ENCODE data around the gene PABPC1L. TPM values are rescaled to one million over a fixed set of nuclear protein-coding genes. Genes with fewer than 3 reads are reported as not detected.

PABPC1L gene
- total and polyA plus RNA-seq, 2 of the 13 experiments (the other 11 are each of a cell fraction or from before 2014, with no cell fraction given) = 30.8 to 252 TPM

DNA sequence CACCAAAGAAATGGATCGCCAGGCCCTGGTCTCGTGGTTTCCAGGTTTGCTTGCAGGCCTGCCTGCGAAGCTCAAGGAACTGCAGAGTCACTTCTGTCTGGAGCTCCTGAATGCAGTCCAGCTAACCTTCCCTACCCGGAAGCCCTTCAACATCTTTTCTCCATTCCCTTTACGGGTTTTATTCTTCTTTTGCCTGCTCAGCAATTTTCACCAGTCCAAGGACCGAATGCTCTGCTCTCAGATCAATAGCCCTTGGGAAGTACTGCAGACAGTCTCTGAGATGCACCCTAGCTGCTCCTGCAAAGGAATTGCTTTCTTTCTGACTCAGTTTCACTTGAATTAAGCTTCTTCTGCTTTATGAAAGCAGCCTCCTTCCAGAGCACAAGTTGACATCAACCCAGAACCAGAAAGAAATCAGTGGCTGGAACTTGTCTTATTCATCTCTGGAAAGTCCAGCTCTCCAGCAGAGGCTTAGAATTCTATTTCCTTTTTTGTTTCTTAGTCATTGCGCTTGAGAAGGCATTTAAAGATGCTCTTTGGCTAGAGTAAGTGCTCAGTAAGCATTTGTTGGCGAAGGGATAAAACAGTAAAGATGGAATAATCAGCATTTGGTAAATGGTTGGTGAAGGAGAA, 43.0 kb upstream of the PABPC1L start:
- POLR2A ChIA-PET = interaction anchor here (0.9 kb wide), 1 partner anchor 18 kb away, joined by 3 read pairs; the partner anchor contains the start of gene YWHAB
- H3K4me1 ChIP-seq (ENCODE audit: insufficient read depth, low read length) = no peaks in the 10 kb centered on the region
- in situ Hi-C loops (cut with HindIII; ENCODE audit: extremely low pct_ligation_motif_present, low pct_unique_long_range_greater_than_20kb) = loop anchor here (5.0 kb wide), 2 partner anchors 125 to 180 kb away; no protein-coding TSS in a partner anchor
- peak overlapping the region; percentile 0 for H2AFZ ChIP-seq (ENCODE audit: low read length)
- no peaks in the 10 kb centered on the region for H3K79me2 ChIP-seq (ENCODE audit: insufficient read depth, low read length)
- no peak overlapping the region for H3K9ac ChIP-seq (ENCODE audit: insufficient read depth, low read depth, low read length)
- CTCF ChIA-PET (ENCODE audit: low intra/inter-chr PET ratio, low total read pairs) = interaction anchor here (0.5 to 4.0 kb wide), 6 partner anchors 66 to 395 kb away, joined by 3 to 44 read pairs (median 10); partner anchors contain the start of gene KCNK15
- intact Hi-C loops (cut with micrococcal nuclease; ENCODE audit: unreplicated experiment) = loop anchor here (1.0 kb wide), 3 partner anchors 67 to 182 kb away; no protein-coding TSS in a partner anchor
- ATAC-seq (no peak), DNase-seq (ENCODE audit: low spot score) (no peak), FAIRE-seq (no peak)
- WGBS (ENCODE audit: low lambda C conversion rate) = 31% methylated on average over 8 of the region's 8 CpGs
- H3K4me3 ChIP-seq (replicated peaks in 1 of 3; ENCODE audit: insufficient read depth in 1 of 3, low read depth in 2 of 3, low read length in 3 of 3) = no peak overlapping the region
- H4K20me1 ChIP-seq (ENCODE audit: insufficient read depth, low read length) = no peaks in the 10 kb centered on the region
- no peak overlapping the region for H3K4me2 ChIP-seq (ENCODE audit: low read depth, low read length)
- H3K9me3 ChIP-seq (ENCODE audit: low read length) = no peaks in the 10 kb centered on the region
- 0 out of 2 replicates have a peak, but pooled peaks have one; percentile 25 for TF ChIP-seq ZNF777 (CRISPR knock-in tag; IDR thresholded peaks at IDR 0.05)
- peak; percentile 97 to 98 for TF ChIP-seq MAFK (conservative IDR thresholded peaks at IDR 0.05 in 1 of 2, IDR thresholded peaks at IDR 0.05 in 1 of 2; ENCODE audit: low read length in 2 of 2)
- TF ChIP-seq ZMYM4 (CRISPR knock-in tag; IDR thresholded peaks at IDR 0.05) = no peak
- TF ChIP-seq MAFF (IDR thresholded peaks at IDR 0.05; ENCODE audit: low read depth, low read length) = peak; percentile 97
- peak; percentile 80 for TF ChIP-seq MAFG (CRISPR knock-in tag; IDR thresholded peaks at IDR 0.05)
- H3K27me3 ChIP-seq (ENCODE audit: control insufficient read depth in 1 of 2, insufficient read depth in 2 of 2, low read length in 2 of 2) = peaks cover 3 to 33% of the 10 kb centered on the region in 2 experiments; a peak in 4 of 5 replicates
- no TSS peak for BruUV-seq (replicated peaks)
- H3K36me3 ChIP-seq (replicated peaks in 1 of 2; ENCODE audit: control insufficient read depth in 1 of 2, insufficient read depth in 2 of 2, low read length in 2 of 2) = no peaks in the 10 kb centered on the region
- H3K27ac ChIP-seq (ENCODE audit: extremely low read length, insufficient read depth, low read length) = no peak overlapping the region

DNA sequence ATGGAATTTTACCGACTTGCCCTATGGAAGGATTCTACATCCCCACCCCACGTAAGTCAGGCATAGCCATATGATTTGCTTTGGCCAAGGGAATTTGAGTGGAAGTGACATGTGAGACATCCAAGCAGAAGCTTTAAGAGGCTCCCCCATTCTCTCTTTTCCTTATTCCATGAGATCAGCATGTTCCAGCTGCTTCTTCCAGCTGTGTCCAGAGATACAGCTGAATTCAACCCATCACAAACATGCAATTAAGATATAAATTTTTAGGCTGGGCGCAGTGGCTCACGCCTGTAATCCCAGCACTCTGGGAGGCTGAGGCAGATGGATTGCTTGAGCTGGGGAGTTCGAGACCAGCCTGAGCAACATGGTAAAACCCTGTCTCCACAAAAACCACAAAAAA, 40.4 kb upstream of the PABPC1L start:
- Histone ChIP-seq H3K36me3 (replicated peaks in 1 of 2; ENCODE audit: control insufficient read depth in 1 of 2, insufficient read depth in 2 of 2, low read length in 2 of 2) (no peaks in the 10 kb centered on the region), H3K4me1 (ENCODE audit: insufficient read depth, low read length) (no peaks in the 10 kb centered on the region), H3K9ac (ENCODE audit: insufficient read depth, low read depth, low read length) (no peak overlapping the region), H4K20me1 (ENCODE audit: insufficient read depth, low read length) (no peaks in the 10 kb centered on the region), H3K79me2 (ENCODE audit: insufficient read depth, low read length) (no peaks in the 10 kb centered on the region), H3K27ac (ENCODE audit: extremely low read length, insufficient read depth, low read length) (no peak overlapping the region), H3K4me3 (replicated peaks in 1 of 3; ENCODE audit: insufficient read depth in 1 of 3, low read depth in 2 of 3, low read length in 3 of 3) (no peak overlapping the region), H3K27me3 (ENCODE audit: control insufficient read depth in 1 of 2, insufficient read depth in 2 of 2, low read length in 2 of 2) (peaks cover 3 to 25% of the 10 kb centered on the region in 2 experiments; a peak in 3 of 5 replicates), H3K9me3 (ENCODE audit: low read length) (no peaks in the 10 kb centered on the region), H2AFZ (ENCODE audit: low read length) (no peak overlapping the region), H3K4me2 (ENCODE audit: low read depth, low read length) (no peak overlapping the region)
- in situ Hi-C loops (cut with HindIII; ENCODE audit: extremely low pct_ligation_motif_present, low pct_unique_long_range_greater_than_20kb) = loop anchor here (5.0 kb wide), 2 partner anchors 127 to 182 kb away; no protein-coding TSS in a partner anchor
- FAIRE-seq (no peak), ATAC-seq (no peak), DNase-seq (ENCODE audit: low spot score) (no peak)
- ChIA-PET CTCF (ENCODE audit: low intra/inter-chr PET ratio, low total read pairs) (no interaction called here), POLR2A (no interaction called here)
- no TSS peak for BruUV-seq (replicated peaks)
- intact Hi-C loops (cut with micrococcal nuclease; ENCODE audit: unreplicated experiment) = no loop called here
- WGBS (ENCODE audit: low lambda C conversion rate) = 9% methylated on average over 5 of the region's 5 CpGs
- TF ChIP-seq SMAD1 (CRISPR knock-in tag; IDR thresholded peaks at IDR 0.05; ENCODE audit: borderline replicate concordance, low read depth) (no peak), SP140L (CRISPR knock-in tag; IDR thresholded peaks at IDR 0.05; ENCODE audit: borderline replicate concordance) (no peak), ZSCAN9 (CRISPR knock-in tag; IDR thresholded peaks at IDR 0.05; ENCODE audit: borderline replicate concordance) (no peak), ZNF530 (CRISPR knock-in tag; IDR thresholded peaks at IDR 0.05; ENCODE audit: low read depth) (no peak), ZFP90 (CRISPR knock-in tag; IDR thresholded peaks at IDR 0.05; ENCODE audit: borderline replicate concordance) (no peak), KLF12 (CRISPR knock-in tag; IDR thresholded peaks at IDR 0.05; ENCODE audit: borderline replicate concordance) (no peak), RBM22 (optimal IDR thresholded peaks at IDR 0.05; ENCODE audit: low read length) (no peak)
- TF ChIP-seq, protein P1, sequence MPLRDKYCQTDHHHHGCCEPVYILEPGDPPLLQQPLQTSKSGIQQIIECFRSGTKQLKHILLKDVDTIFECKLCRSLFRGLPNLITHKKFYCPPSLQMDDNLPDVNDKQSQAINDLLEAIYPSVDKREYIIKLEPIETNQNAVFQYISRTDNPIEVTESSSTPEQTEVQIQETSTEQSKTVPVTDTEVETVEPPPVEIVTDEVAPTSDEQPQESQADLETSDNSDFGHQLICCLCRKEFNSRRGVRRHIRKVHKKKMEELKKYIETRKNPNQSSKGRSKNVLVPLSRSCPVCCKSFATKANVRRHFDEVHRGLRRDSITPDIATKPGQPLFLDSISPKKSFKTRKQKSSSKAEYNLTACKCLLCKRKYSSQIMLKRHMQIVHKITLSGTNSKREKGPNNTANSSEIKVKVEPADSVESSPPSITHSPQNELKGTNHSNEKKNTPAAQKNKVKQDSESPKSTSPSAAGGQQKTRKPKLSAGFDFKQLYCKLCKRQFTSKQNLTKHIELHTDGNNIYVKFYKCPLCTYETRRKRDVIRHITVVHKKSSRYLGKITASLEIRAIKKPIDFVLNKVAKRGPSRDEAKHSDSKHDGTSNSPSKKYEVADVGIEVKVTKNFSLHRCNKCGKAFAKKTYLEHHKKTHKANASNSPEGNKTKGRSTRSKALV (CRISPR knock-in tag; IDR thresholded peaks at IDR 0.05) = no peak
- TF ChIP-seq, protein P2, sequence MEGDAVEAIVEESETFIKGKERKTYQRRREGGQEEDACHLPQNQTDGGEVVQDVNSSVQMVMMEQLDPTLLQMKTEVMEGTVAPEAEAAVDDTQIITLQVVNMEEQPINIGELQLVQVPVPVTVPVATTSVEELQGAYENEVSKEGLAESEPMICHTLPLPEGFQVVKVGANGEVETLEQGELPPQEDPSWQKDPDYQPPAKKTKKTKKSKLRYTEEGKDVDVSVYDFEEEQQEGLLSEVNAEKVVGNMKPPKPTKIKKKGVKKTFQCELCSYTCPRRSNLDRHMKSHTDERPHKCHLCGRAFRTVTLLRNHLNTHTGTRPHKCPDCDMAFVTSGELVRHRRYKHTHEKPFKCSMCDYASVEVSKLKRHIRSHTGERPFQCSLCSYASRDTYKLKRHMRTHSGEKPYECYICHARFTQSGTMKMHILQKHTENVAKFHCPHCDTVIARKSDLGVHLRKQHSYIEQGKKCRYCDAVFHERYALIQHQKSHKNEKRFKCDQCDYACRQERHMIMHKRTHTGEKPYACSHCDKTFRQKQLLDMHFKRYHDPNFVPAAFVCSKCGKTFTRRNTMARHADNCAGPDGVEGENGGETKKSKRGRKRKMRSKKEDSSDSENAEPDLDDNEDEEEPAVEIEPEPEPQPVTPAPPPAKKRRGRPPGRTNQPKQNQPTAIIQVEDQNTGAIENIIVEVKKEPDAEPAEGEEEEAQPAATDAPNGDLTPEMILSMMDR (CRISPR knock-in tag; IDR thresholded peaks at IDR 0.05) = no peak

Measured in HepG2 (cell line).